GM19023 (cell line): ENCODE data around the gene ROGDI.

Experiments
- ATAC-seq: cut with Tn5 transposase; IDR thresholded peaks from one replicate; pipeline ENCODE4 v1.9.1; 2021; ENCODE audit warnings: mild to moderate bottlenecking, moderate library complexity; ENCODE audit not compliant: unreplicated experiment

Gene ROGDI

GRCh38 chr16:4814542-4815173, 12.2 kb upstream of the ROGDI start:
- ATAC-seq = no peak

GRCh38 chr16:4814046-4814445, 11.6 kb upstream of the ROGDI start:
- no peak for ATAC-seq

- no peak for ATAC-seq
Measured at GRCh38 chr16:4813251-4814003, 11.0 kb upstream of the ROGDI start.

DNA sequence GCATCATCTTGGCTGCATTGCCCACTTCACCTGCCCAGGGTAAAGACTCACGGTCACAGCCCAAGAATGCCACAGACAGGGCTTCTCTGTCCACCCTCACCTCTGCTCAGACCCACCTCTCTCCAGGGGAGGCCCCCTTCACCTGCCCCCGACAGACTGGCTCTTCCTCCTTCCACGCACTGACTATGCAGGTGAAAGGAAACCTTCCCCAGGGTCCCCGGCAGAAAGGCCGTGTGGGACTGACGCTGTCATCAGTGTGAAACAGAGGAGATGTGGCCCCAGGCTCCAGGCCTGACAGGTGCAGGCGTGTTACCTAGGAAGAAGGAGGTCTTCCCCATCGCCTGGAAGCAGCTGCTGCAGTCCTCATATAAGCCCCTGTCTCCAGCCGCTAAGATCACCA, 9.3 kb upstream of the ROGDI start:
- no peak for ATAC-seq

DNA sequence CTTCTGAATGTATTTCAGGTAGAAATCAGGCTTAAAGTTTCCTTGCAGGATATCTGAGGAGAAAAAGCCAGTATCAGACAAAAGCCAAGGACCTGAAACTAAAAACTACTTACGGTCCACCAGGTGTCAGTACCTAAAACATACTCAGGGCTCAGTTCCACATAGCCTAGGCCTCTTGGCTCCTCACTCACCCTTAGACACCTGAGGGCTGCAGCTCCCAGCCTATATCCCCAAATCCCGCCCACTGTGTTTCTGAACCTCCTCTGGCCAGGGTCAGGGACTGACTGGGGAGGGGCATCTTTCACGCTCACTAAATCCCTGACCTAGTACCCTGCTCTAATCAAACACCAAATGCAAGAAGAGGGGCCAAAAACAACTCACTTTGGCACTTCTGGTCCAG, 8.8 kb upstream of the ROGDI start:
- ATAC-seq = no peak

DNA sequence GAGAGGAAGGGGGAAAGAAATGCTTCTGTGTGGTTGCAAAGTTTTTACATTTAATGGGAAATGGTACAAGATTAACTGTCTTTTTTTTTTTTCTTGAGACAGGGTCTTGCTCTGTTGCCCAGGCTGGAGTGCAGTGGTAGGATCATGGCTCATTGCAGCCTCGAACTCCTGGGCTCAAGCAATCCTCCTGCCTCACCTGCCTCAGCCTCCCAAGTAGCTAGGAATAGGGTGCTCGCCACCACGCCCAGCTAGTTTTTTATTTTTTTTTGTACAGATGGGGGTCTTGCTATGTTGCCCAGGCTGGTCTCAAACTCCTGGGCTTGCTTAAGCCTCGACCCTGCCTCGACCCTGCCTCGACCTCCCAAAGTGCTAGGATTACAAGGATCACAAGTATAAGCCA, 3.8 kb upstream of the ROGDI start:
- ATAC-seq = no peak

GRCh38 chr16:4805231-4805630, 2.8 kb upstream of the ROGDI start:
- no peak for ATAC-seq

GRCh38 chr16:4803898-4804762, 1.7 kb upstream of the ROGDI start:
- ATAC-seq = no peak

DNA sequence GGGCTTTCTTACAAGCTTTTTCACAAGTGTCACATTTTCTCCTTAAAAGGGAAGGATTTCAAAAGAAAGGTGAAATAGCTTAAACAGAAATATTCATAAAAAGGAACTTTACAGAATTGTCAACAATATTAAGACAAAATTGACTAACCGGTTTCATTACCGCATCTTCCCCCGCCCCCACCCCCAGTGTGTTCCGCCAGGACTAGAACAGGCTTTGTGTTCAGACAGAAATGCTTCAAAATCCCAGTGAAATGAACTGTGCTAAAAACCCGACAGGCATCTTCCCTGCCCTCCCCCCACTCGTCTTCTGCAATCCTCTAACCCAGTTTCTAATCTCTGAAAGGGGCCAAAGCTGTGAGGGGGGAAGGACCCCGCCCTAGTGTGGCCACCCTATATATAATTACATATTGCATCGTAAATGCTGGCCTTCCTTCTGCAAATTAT, 990 bp upstream of the ROGDI start:
- ATAC-seq = no peak

DNA sequence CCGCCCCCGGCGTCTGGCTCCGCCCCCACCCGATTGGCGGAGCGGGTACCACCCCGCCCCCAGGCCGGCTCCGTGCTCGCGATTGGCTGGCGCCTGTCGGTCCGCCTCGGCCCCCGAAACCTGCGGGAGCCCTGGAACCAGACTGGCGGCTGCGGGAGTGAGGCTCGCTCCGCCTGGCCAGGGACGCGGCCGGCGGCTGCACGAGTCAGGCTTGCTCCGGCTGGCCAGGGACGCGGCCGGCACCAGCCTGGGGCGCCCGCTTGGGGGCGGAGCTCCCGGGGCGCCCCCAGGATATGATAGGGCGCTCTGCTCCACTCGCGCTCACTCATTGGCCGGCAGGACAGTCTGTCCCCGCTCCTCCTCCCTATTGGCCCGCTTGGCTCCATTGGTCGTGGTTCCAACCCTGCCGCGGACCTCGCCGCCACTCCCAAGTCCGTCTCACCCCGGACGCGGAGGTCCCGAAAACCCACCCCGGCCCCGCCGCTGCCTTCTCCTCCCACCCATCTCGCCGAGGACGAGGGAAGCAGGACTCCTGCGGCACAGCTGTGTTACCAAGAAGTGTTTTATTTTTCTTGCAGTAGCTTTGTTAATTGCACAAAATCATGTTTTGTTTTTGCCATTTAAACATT, 340 bp upstream of the ROGDI start:
- ATAC-seq = peak; percentile 92

DNA sequence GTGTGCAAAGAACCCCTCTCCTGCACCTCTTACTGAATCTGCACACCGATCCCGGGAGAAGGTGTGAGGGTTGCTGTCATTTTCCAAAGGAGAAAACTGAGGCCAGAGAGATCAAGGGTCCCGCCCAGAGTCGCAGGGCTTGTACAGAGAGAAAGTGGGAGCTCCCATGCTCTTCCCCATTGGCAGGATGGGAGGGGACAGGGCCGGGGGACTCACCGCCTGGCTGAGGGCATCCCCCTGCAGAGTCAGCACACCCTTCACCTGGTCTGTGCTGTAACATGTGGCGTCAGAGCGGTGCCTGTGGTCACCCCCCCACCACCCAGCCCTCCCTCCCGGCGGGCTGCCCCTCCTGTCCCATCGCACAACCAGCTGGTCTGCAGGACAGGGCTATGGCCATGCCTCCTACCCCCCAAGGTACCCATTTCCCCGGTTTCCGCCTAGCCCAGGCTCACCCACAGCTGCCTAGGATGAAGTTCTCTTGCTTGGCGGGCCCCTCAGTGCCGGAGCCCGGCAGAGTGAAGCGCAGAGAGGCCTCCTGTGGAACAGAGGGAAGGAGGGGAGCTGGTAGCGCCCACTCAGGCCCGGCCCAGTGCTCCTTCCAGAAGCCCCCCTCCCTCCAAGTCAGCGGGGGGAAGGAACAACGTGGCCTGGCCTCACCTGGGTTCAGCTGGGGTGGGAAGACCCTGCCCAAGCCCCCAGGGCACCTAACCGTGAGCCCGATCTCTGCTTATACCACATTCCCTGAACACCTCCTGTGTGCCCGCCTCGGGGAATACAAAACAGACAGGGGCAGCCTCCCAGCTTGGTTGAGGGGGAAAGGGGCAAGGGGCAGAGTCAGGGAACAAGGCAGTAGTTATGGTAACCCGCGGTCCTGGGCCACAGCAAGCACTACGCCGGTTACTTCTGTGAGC, 1.1 kb downstream of the ROGDI start:
- no peak for ATAC-seq

GRCh38 chr16:4800290-4801041, 2.0 kb downstream of the ROGDI start:
- ATAC-seq = no peak

GRCh38 chr16:4799171-4799855, 3.1 kb downstream of the ROGDI start:
- no peak for ATAC-seq

GRCh38 chr16:4798456-4798855, 4.0 kb downstream of the ROGDI start:
- no peak for ATAC-seq

GRCh38 chr16:4797805-4798252, 4.6 kb downstream of the ROGDI start:
- no peak for ATAC-seq

- ATAC-seq = no peak
Measured at GRCh38 chr16:4796982-4797804, 5.2 kb downstream of the ROGDI start.

DNA sequence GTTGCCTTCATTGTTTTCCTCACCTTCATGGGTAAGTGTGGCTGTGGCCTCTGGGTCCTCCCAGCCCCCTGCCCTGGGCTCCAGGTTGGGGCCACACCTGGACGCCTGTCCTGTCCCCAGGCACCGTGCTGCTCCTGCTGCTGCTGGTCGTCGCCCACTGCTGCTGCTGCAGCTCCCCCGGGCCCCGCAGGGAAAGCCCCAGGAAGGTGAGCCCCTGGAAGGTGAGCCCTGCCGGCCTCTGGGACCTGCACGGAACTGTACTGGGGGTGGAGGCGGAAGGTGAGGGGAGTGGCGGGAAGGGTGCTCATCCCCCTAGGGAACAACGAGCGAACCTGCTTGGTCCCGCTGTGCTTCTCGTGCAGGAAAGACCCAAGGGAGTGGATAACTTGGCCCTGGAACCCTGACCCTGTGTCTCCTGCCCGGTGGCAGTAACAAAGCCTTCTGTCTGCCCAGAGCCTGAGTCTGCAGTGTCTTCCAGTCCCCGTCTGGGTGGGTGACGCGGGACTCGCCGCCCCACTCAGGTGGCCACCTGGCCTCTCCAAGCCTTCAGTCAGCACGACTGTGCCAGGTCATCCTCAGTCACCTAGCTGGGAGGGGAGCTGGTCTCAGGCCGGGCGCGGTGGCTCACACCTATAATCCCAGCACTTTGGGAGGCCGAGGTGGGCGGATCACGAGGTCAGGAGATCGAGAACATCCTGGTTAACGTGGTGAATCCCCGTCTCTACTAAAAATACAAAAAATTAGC, 6.4 kb downstream of the ROGDI start:
- ATAC-seq = no peak
